ENCODE results near the gene FES. TPM values are rescaled to one million over a fixed set of nuclear protein-coding genes. Genes with fewer than 3 reads are reported as not detected.
"Not testable (repeated sequence)": the region's sequence is repeated elsewhere in the genome, so short reads cannot be mapped to it uniquely, and the experiment has no call there.

Gene FES
- total RNA-seq, 1 donor from 2014 or later = 36.2 TPM

- no peak for DNase-seq (ENCODE audit: low spot score)
Measured at GRCh38 chr15:90909976-90910375, 25.7 kb downstream of the FES start.

GRCh38 chr15:90910441-90911301, 26.4 kb downstream of the FES start:
- no peak for DNase-seq (ENCODE audit: low spot score)

GRCh38 chr15:90911302-90911623, 27.0 kb downstream of the FES start:
- DNase-seq (ENCODE audit: low spot score) = no peak

GRCh38 chr15:90911906-90912769, 27.8 kb downstream of the FES start:
- DNase-seq (ENCODE audit: low spot score) = no peak

- no peak for DNase-seq (ENCODE audit: low spot score)
Measured at GRCh38 chr15:90912770-90913075, 28.4 kb downstream of the FES start.

- no peak for DNase-seq (ENCODE audit: low spot score)
Measured at GRCh38 chr15:90913398-90913944, 29.2 kb downstream of the FES start.

GRCh38 chr15:90914305-90915080, 30.2 kb downstream of the FES start:
- DNase-seq (ENCODE audit: low spot score) = no peak

- DNase-seq (ENCODE audit: low spot score) = no peak
Measured at GRCh38 chr15:90915216-90915807, 31.0 kb downstream of the FES start.

GRCh38 chr15:90915808-90916440, 31.6 kb downstream of the FES start:
- no peak for DNase-seq (ENCODE audit: low spot score)

- DNase-seq (ENCODE audit: low spot score) = no peak
Measured at GRCh38 chr15:90916461-90916860, 32.2 kb downstream of the FES start.

GRCh38 chr15:90917569-90917968, 33.3 kb downstream of the FES start:
- DNase-seq (ENCODE audit: low spot score) = no peak

- no peak for DNase-seq (ENCODE audit: low spot score)
Measured at GRCh38 chr15:90918034-90918788, 33.9 kb downstream of the FES start.

GRCh38 chr15:90918835-90919234, 34.5 kb downstream of the FES start:
- DNase-seq (ENCODE audit: low spot score) = no peak

- DNase-seq (ENCODE audit: low spot score) = no peak
Measured at GRCh38 chr15:90921887-90922286, 37.6 kb downstream of the FES start.

GRCh38 chr15:90922712-90923322, 38.5 kb downstream of the FES start:
- not testable (repeated sequence) for DNase-seq (ENCODE audit: low spot score)

GRCh38 chr15:90924375-90924774, 40.1 kb downstream of the FES start:
- no peak for DNase-seq (ENCODE audit: low spot score)

- not testable (repeated sequence) for DNase-seq (ENCODE audit: low spot score)
Measured at GRCh38 chr15:90926766-90927165, 42.5 kb downstream of the FES start.

GRCh38 chr15:90928106-90928505, 43.8 kb downstream of the FES start:
- DNase-seq (ENCODE audit: low spot score) = not testable (repeated sequence)

- DNase-seq (ENCODE audit: low spot score) = no peak
Measured at GRCh38 chr15:90929246-90930019, 45.1 kb downstream of the FES start.

Data from ureter (tissue), 1 donor.